RWPE2 (cell line): ENCODE measurements around the gene OR8B8.

ENCODE experiments used
- ATAC-seq: fragments of 200-7000 bp; cut with Tn5 transposase; 3 replicates; pipeline ENCODE4 v1.9.1; 2021; ENCODE audit warnings: low read depth
- DNase-seq: peaks from one replicate; pipeline ENCODE4 v3.0.0-alpha.2; 2020; ENCODE audit warnings: low spot score
- H3K27ac ChIP-seq: fragments of 450-650 bp; 2 replicates; pipeline ENCODE4 v1.5.1; 2017; ENCODE audit warnings: mild to moderate bottlenecking; ENCODE audit not compliant: poor library complexity, severe bottlenecking
- H3K27me3 ChIP-seq: fragments of 250-450 bp; sonication (Bioruptor Pico); 2 replicates; pipeline ENCODE4 v1.5.1; 2021; ENCODE audit warnings: mild to moderate bottlenecking, moderate library complexity; ENCODE audit not compliant: insufficient read depth, poor library complexity, severe bottlenecking
- H3K36me3 ChIP-seq: fragments of 250-450 bp; sonication (Bioruptor Pico); 2 replicates; pipeline ENCODE4 v1.5.1; 2020; ENCODE audit warnings: low read depth, mild to moderate bottlenecking, moderate library complexity
- H3K4me1 ChIP-seq: fragments of 250-450 bp; sonication (Bioruptor Pico); 2 replicates; pipeline ENCODE4 v1.5.1; 2021; ENCODE audit warnings: mild to moderate bottlenecking, moderate library complexity; ENCODE audit not compliant: insufficient read depth, poor library complexity, severe bottlenecking
- H3K4me3 ChIP-seq: fragments of 250-450 bp; sonication (Bioruptor Pico); 2 replicates; pipeline ENCODE4 v1.5.1; 2021; ENCODE audit warnings: mild to moderate bottlenecking, moderate library complexity; ENCODE audit not compliant: severe bottlenecking
- H3K9me3 ChIP-seq: fragments of 250-450 bp; sonication (Bioruptor Pico); 2 replicates; pipeline ENCODE4 v1.5.1; 2021; ENCODE audit warnings: mild to moderate bottlenecking, moderate library complexity; ENCODE audit not compliant: severe bottlenecking
- CTCF ChIP-seq: fragments of 450-650 bp; IDR thresholded peaks from one replicate; pipeline ENCODE4 v1.5.1; 2017; ENCODE audit warnings: mild to moderate bottlenecking, moderate library complexity; ENCODE audit not compliant: poor library complexity, severe bottlenecking

The OR8B8 gene

GRCh38 chr11:124481365-124482323 lies 36.1 kb upstream of the OR8B8 start:
- Histone ChIP-seq H3K27me3 (no peaks in the 10 kb centered on the region), H3K36me3 (no peaks in the 10 kb centered on the region), H3K4me1 (peaks cover 14% of the 10 kb centered on the region), H3K27ac (peak overlapping the region; percentile 94), H3K9me3 (no peaks in the 10 kb centered on the region), H3K4me3 (no peak overlapping the region)
- DNase-seq: no peak
- no peak for TF ChIP-seq CTCF
- peak; percentile 63 for ATAC-seq

- DNase-seq (no peak), ATAC-seq (no peak)
- Histone ChIP-seq H3K4me3 (no peak overlapping the region), H3K27ac (no peak overlapping the region), H3K9me3 (no peaks in the 10 kb centered on the region), H3K27me3 (no peaks in the 10 kb centered on the region), H3K36me3 (no peaks in the 10 kb centered on the region), H3K4me1 (peaks cover 14% of the 10 kb centered on the region)
- no peak for TF ChIP-seq CTCF
Measured at GRCh38 chr11:124479561-124479960, 34.1 kb upstream of the OR8B8 start.

GRCh38 chr11:124475265-124475664 lies 29.8 kb upstream of the OR8B8 start:
- DNase-seq (no peak), ATAC-seq (no peak)
- no peak for TF ChIP-seq CTCF
- H3K4me1 ChIP-seq: no peaks in the 10 kb centered on the region
- H3K27ac ChIP-seq: no peak overlapping the region
- H3K9me3 ChIP-seq: no peaks in the 10 kb centered on the region
- H3K36me3 ChIP-seq: no peaks in the 10 kb centered on the region
- no peak overlapping the region for H3K4me3 ChIP-seq
- H3K27me3 ChIP-seq: no peaks in the 10 kb centered on the region

DNA sequence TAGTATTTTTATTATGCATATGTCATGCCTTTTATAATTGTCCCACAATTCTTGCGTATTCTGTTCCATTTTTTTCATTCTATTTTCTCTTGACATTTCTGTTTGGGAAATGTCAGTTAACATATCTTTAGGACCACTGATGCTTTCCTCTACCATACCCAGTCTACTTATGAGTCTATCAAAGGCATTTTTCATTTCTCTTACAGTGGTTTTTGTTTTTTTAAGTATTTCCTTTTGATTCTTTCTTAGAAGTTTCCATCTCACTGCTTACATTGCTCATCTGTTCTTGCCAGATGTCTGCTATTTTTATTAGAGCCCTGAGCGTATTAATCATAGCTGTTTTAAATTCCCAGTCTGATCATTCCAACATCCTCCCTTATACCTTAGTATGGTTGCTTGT lies 29.3 kb upstream of the OR8B8 start:
- no peaks in the 10 kb centered on the region for H3K9me3 ChIP-seq
- no peaks in the 10 kb centered on the region for H3K27me3 ChIP-seq
- no peak overlapping the region for H3K27ac ChIP-seq
- ATAC-seq (no peak), DNase-seq (no peak)
- no peak for TF ChIP-seq CTCF
- no peak overlapping the region for H3K4me3 ChIP-seq
- H3K36me3 ChIP-seq: no peaks in the 10 kb centered on the region
- no peaks in the 10 kb centered on the region for H3K4me1 ChIP-seq

- no peak overlapping the region for H3K27ac ChIP-seq
Measured at GRCh38 chr11:124474079-124474478, 28.6 kb upstream of the OR8B8 start.

More at GRCh38 chr11:124474079-124474478, 28.6 kb upstream of the OR8B8 start:
- no peak for DNase-seq
- H3K4me1 ChIP-seq: no peaks in the 10 kb centered on the region
- ATAC-seq: no peak
- no peaks in the 10 kb centered on the region for H3K36me3 ChIP-seq
- TF ChIP-seq CTCF: no peak
- H3K9me3 ChIP-seq: no peaks in the 10 kb centered on the region
- no peak overlapping the region for H3K4me3 ChIP-seq
- no peaks in the 10 kb centered on the region for H3K27me3 ChIP-seq
